Coronary artery (tissue), 2 donors: ENCODE results near the gene QKI.

Experiments used
- DNase-seq: peaks from one replicate; pipeline ENCODE4 v3.0.0-alpha.2; 2017; ENCODE audit warnings: low spot score
- H3K27ac ChIP-seq, 2 donors: fragments of 200-600 bp; sonication (generic); one replicate each; pipeline ENCODE4 v1.5.1; 2016 to 2019
- H3K4me3 ChIP-seq: fragments of 200-600 bp; sonication (generic); 2 replicates; pipeline ENCODE4 v1.5.1; 2016; ENCODE audit warnings: mild to moderate bottlenecking, moderate library complexity
- CTCF ChIP-seq: fragments of 200-600 bp; sonication (generic); IDR thresholded peaks from one replicate; pipeline ENCODE4 v1.5.1; 2019; ENCODE audit warnings: antibody characterized with exemption

QKI gene

GRCh38 chr6:163571730-163572129 lies 157.2 kb downstream of the QKI start:
- Histone ChIP-seq H3K27ac (no peak overlapping the region), H3K4me3 (no peak overlapping the region)
- TF ChIP-seq CTCF, result no peak
- no peak for DNase-seq

- TF ChIP-seq CTCF, result no peak
- Histone ChIP-seq H3K27ac (no peak overlapping the region), H3K4me3 (no peak overlapping the region)
- no peak for DNase-seq
Measured at GRCh38 chr6:163572612-163573011, 158.1 kb downstream of the QKI start.

- Histone ChIP-seq H3K27ac (no peak overlapping the region), H3K4me3 (no peak overlapping the region)
- no peak for DNase-seq
- TF ChIP-seq CTCF, result no peak
Measured at GRCh38 chr6:163573503-163574179, 159.1 kb downstream of the QKI start.

GRCh38 chr6:163576114-163576513 lies 161.6 kb downstream of the QKI start:
- no peak for TF ChIP-seq CTCF
- no peak overlapping the region for H3K27ac ChIP-seq
- no peak overlapping the region for H3K4me3 ChIP-seq
- no peak for DNase-seq

GRCh38 chr6:163577404-163577803 lies 162.9 kb downstream of the QKI start:
- H3K4me3 ChIP-seq, result no peak overlapping the region
- H3K27ac ChIP-seq, result no peak overlapping the region
- DNase-seq, result no peak
- TF ChIP-seq CTCF, result no peak

GRCh38 chr6:163579111-163579879 lies 164.8 kb downstream of the QKI start:
- H3K27ac ChIP-seq, result no peak overlapping the region
- H3K4me3 ChIP-seq, result no peak overlapping the region
- no peak for TF ChIP-seq CTCF
- DNase-seq, result no peak

- H3K27ac ChIP-seq, result no peak overlapping the region
- no peak for TF ChIP-seq CTCF
- no peak overlapping the region for H3K4me3 ChIP-seq
- DNase-seq, result no peak
Measured at GRCh38 chr6:163579880-163580295, 165.4 kb downstream of the QKI start.
